B cell (primary cell): ENCODE results near the gene DCHS2. TPM values are rescaled to one million over a fixed set of nuclear protein-coding genes. Genes with fewer than 3 reads are reported as not detected.

Experiments
- ATAC-seq: fragments of 200-7000 bp; cut with Tn5 transposase; one replicate; pipeline ENCODE4 v1.10.0; 2021; ENCODE audit warnings: low read depth, mild to moderate bottlenecking, moderate number of reproducible peaks, moderate library complexity
- CTCF ChIA-PET: fragments of 350-600 bp; sonication (Branson Sonifier 250); formaldehyde crosslinking; loops from one replicate; lab custom pipeline; 2021; ENCODE audit warnings: antibody characterized with exemption, inconsistent platforms; lab: Charles Lee
- POLR2A ChIA-PET: fragments of 350-600 bp; sonication (Branson Sonifier 250); formaldehyde crosslinking; loops from one replicate; lab custom pipeline; 2021; ENCODE audit warnings: antibody characterized with exemption; lab: Charles Lee
- DNase-seq: peaks from one replicate; pipeline ENCODE4 v3.0.0; 2013
- H2AFZ ChIP-seq: 2 replicates; pipeline ENCODE4 v1.6.1; 2012; ENCODE audit warnings: mild to moderate bottlenecking, low read depth, low read length; ENCODE audit not compliant: insufficient read depth, poor library complexity, severe bottlenecking
- H3K27ac ChIP-seq, 2 donors: 1 replicate in 1 of 2; 2 replicates in 1 of 2; pipeline ENCODE4 v1.5.1; 2012 to 2013; ENCODE audit warnings: low read length in 2 of 2, mild to moderate bottlenecking in 2 of 2, moderate library complexity in 1 of 2
- H3K27me3 ChIP-seq, 4 experiments: fragments of 200-600 bp in 1 of 4; sonication (generic) in 1 of 4; replicated peaks in 1 of 4; 1 replicate in 2 of 4; 2 replicates in 2 of 4; pipeline versions ENCODE4 v1.6.1 to v1.7.0; 2013 to 2016; ENCODE audit warnings: low read length in 3 of 4, mild to moderate bottlenecking in 2 of 4, mixed read lengths in 1 of 4, moderate library complexity in 1 of 4; ENCODE audit not compliant: insufficient read depth in 4 of 4, control insufficient read depth in 3 of 4; ENCODE audit errors: control extremely low read depth in 1 of 4
- H3K36me3 ChIP-seq, 2 experiments: replicated peaks in 1 of 2; 1 replicate in 1 of 2; 2 replicates in 1 of 2; pipeline versions ENCODE4 v1.6.1 to v1.7.1; 2013; ENCODE audit warnings: low read length in 1 of 2; ENCODE audit not compliant: insufficient read depth in 2 of 2, control insufficient read depth in 1 of 2; ENCODE audit errors: control extremely low read depth in 1 of 2, extremely low read depth in 1 of 2
- H3K4me1 ChIP-seq, 2 donors: fragments of 200-600 bp in 1 of 2; sonication (generic) in 1 of 2; 1 replicate in 1 of 2; 2 replicates in 1 of 2; pipeline versions ENCODE4 v1.5.1 to v1.6.1; 2013 to 2017; ENCODE audit warnings: low read length in 2 of 2; ENCODE audit not compliant: control insufficient read depth in 2 of 2, insufficient read depth in 2 of 2
- H3K4me2 ChIP-seq: replicated peaks from 2 replicates; pipeline ENCODE3; 2012; ENCODE audit warnings: mild to moderate bottlenecking, low read depth, low read length; ENCODE audit not compliant: poor library complexity, severe bottlenecking
- H3K4me3 ChIP-seq, 5 experiments: fragments of 200-600 bp in 1 of 5; sonication (generic) in 1 of 5; 1 replicate in 3 of 5; 2 replicates in 2 of 5; pipeline versions ENCODE4 v1.5.1 to v1.7.0; 2011 to 2016; ENCODE audit warnings: low read length in 4 of 5, mild to moderate bottlenecking in 4 of 5, low read depth in 2 of 5, control low read depth in 1 of 5, moderate library complexity in 1 of 5; ENCODE audit not compliant: insufficient read depth in 1 of 5; ENCODE audit errors: control extremely low read depth in 1 of 5, extremely low read depth in 1 of 5
- H3K79me2 ChIP-seq: fragments of 200-600 bp; sonication (generic); one replicate; pipeline ENCODE4 v1.6.0; 2016; ENCODE audit warnings: low read length; ENCODE audit not compliant: control insufficient read depth, insufficient read depth
- H3K9ac ChIP-seq: fragments of 200-600 bp; sonication (generic); 2 replicates; pipeline ENCODE4 v1.6.1; 2017; ENCODE audit warnings: mild to moderate bottlenecking, low read length, moderate library complexity
- H3K9me3 ChIP-seq, 3 donors: one replicate each; pipeline versions ENCODE4 v1.6.1 to v1.7.1; 2013; ENCODE audit warnings: low read length in 2 of 3; ENCODE audit not compliant: control insufficient read depth in 2 of 3, insufficient read depth in 1 of 3; ENCODE audit errors: control extremely low read depth in 1 of 3
- H4K20me1 ChIP-seq: 2 replicates; pipeline ENCODE4 v1.6.0; 2012; ENCODE audit warnings: mild to moderate bottlenecking, low read length; ENCODE audit not compliant: insufficient read depth, control insufficient read depth, poor library complexity, severe bottlenecking
- H3K27ac Mint-ChIP-seq: one replicate; pipeline ENCODE4 v1.8.0; 2021; ENCODE audit warnings: mixed read lengths
- H3K27me3 Mint-ChIP-seq: one replicate; pipeline ENCODE4 v1.8.0; 2021; ENCODE audit warnings: mixed read lengths
- H3K4me1 Mint-ChIP-seq: one replicate; pipeline ENCODE4 v1.8.0; 2021; ENCODE audit warnings: mixed read lengths
- H3K4me3 Mint-ChIP-seq: one replicate; pipeline ENCODE4 v1.8.0; 2021; ENCODE audit warnings: mixed read lengths
- H3K9me3 Mint-ChIP-seq: one replicate; pipeline ENCODE4 v1.8.0; 2022; ENCODE audit warnings: mixed read lengths; ENCODE audit not compliant: insufficient read depth
- EZH2 ChIP-seq: IDR thresholded peaks from 2 replicates; pipeline ENCODE4 v1.6.1; 2012; ENCODE audit warnings: borderline replicate concordance, low read depth, mild to moderate bottlenecking, moderate library complexity, low read length; ENCODE audit not compliant: insufficient read depth, poor library complexity, severe bottlenecking
- WGBS: methylation state at CpG from one replicate; pipeline ENCODE4 v1.1.5; 2013; ENCODE audit warnings: missing lambda C conversion rate; ENCODE audit not compliant: insufficient coverage; 5-methylcytosine and 5-hydroxymethylcytosine counted together
- intact Hi-C: fragments of 100-400 bp; cut with micrococcal nuclease; formaldehyde crosslinking; loops from one replicate; pipeline ENCODE4 v1.10.0; 2022
- polyA plus RNA-seq: library from polyadenylated mRNA; depleted of rRNA; stranded (reverse); fragments of >200 nt; gene quantifications from 2 replicates; pipeline ENCODE4 v1.2.3, GENCODE V29; 2012
- total RNA-seq, 2 donors: library from RNA; stranded (reverse); fragments of 120-200 nt in 1 of 2; gene quantifications; 1 replicate in 1 of 2; 2 replicates in 1 of 2; pipeline versions ENCODE4 v1.2.3 to v1.2.4, GENCODE V29; 2013 to 2022
- TF ChIP-seq, protein P1 (sequence below): fragments of 200-600 bp; IDR thresholded peaks from one replicate; pipeline ENCODE4 v1.8.0; 2022; ENCODE audit warnings: antibody characterized with exemption, mild to moderate bottlenecking

Gene DCHS2
- total and polyA plus RNA-seq, 2 donors (not counting 1 experiment from before 2014, with no cell fraction given), result 0.02 to 0.06 TPM

DNA sequence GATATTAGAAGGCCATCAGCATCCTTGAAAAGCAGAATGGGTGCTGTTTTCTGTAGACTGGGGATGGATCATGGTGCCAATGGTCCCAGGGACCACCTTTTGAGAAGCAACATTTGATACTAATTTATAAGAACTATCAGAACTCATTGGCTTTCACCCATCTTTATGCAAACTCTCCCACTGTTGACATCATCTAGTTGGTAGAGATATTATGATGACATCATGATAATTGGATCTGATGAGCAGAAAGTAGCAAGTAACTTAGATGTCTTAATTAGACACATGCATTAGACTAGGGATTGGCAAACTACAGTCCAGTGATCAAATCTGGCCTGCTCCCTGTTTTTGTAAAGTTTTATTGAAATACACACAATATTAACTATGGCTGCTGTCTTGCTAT lies 181.0 kb downstream of the DCHS2 start:
- H3K27ac ChIP-seq, result no peak overlapping the region
- H2AFZ ChIP-seq, result no peak overlapping the region
- H3K4me3 ChIP-seq, result no peak overlapping the region
- ATAC-seq (no peak), DNase-seq (no peak)
- Mint-ChIP-seq H3K9me3 (no peaks in the 10 kb centered on the region), H3K4me1 (no peaks in the 10 kb centered on the region), H3K27ac (no peak overlapping the region), H3K4me3 (no peak overlapping the region), H3K27me3 (peaks cover 6% of the 10 kb centered on the region)
- TF ChIP-seq, protein P1, sequence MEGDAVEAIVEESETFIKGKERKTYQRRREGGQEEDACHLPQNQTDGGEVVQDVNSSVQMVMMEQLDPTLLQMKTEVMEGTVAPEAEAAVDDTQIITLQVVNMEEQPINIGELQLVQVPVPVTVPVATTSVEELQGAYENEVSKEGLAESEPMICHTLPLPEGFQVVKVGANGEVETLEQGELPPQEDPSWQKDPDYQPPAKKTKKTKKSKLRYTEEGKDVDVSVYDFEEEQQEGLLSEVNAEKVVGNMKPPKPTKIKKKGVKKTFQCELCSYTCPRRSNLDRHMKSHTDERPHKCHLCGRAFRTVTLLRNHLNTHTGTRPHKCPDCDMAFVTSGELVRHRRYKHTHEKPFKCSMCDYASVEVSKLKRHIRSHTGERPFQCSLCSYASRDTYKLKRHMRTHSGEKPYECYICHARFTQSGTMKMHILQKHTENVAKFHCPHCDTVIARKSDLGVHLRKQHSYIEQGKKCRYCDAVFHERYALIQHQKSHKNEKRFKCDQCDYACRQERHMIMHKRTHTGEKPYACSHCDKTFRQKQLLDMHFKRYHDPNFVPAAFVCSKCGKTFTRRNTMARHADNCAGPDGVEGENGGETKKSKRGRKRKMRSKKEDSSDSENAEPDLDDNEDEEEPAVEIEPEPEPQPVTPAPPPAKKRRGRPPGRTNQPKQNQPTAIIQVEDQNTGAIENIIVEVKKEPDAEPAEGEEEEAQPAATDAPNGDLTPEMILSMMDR, result no peak
- no peak for TF ChIP-seq EZH2
- ChIA-PET POLR2A (no interaction called here), CTCF (no interaction called here)
- H4K20me1 ChIP-seq, result no peaks in the 10 kb centered on the region
- H3K79me2 ChIP-seq, result no peaks in the 10 kb centered on the region
- no peaks in the 10 kb centered on the region for H3K9me3 ChIP-seq
- intact Hi-C loops, result no loop called here
- H3K4me1 ChIP-seq, result no peaks in the 10 kb centered on the region
- no peak overlapping the region for H3K9ac ChIP-seq
- H3K4me2 ChIP-seq, result no peak overlapping the region
- H3K27me3 ChIP-seq, result peaks cover 0 to 7% (median 3%) of the 10 kb centered on the region in 4 experiments
- no peaks in the 10 kb centered on the region for H3K36me3 ChIP-seq

DNA sequence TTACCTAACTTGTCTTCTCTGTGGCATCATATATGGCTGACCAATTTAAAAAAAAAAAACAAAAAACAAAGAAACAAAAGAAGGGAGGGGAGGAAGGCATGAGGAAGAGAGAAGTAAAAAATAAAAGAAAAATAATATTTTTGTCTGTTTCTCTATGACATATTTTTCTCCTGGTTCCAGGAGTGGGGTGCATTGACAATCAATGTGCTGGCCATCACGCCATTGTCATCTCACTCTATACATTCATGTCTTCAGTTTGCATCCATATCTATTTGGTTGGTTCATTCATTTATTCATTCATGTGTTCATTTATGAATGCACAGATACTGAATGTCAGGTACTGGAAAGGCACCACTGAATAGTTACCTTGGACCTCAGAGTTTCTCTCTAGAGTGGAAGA lies 183.4 kb downstream of the DCHS2 start:
- Histone ChIP-seq H3K4me1 (no peaks in the 10 kb centered on the region), H3K36me3 (no peaks in the 10 kb centered on the region), H3K27me3 (peaks cover 0 to 7% (median 3%) of the 10 kb centered on the region in 4 experiments), H2AFZ (no peak overlapping the region), H3K9me3 (no peaks in the 10 kb centered on the region), H3K4me3 (no peak overlapping the region), H3K4me2 (no peak overlapping the region), H4K20me1 (no peaks in the 10 kb centered on the region), H3K79me2 (no peaks in the 10 kb centered on the region), H3K27ac (no peak overlapping the region), H3K9ac (no peak overlapping the region)
- Mint-ChIP-seq H3K4me1 (no peaks in the 10 kb centered on the region), H3K9me3 (no peaks in the 10 kb centered on the region), H3K4me3 (no peak overlapping the region), H3K27me3 (peaks cover 3% of the 10 kb centered on the region), H3K27ac (no peak overlapping the region)
- ChIA-PET POLR2A (no interaction called here), CTCF (no interaction called here)
- ATAC-seq (no peak), DNase-seq (no peak)
- intact Hi-C loops, result no loop called here
- TF ChIP-seq, protein P1, result no peak
- TF ChIP-seq EZH2, result no peak
- no CpG with 5 or more reads among the region's 1 CpG for WGBS
